Activated naive CD4-positive, alpha-beta T cell treated with anti-CD3 and anti-CD28 coated beads, Interleukin-2, amount 50 U/mL, for 24 hours (primary cell): Measurements from ENCODE around the gene ACBD5.
"Not testable (repeated sequence)": the region's sequence is repeated elsewhere in the genome, so short reads cannot be mapped to it uniquely, and the experiment has no call there.

ENCODE experiments used
- H3K27ac Mint-ChIP-seq: one replicate; pipeline ENCODE4 v1.8.0; 2021; ENCODE audit warnings: mild to moderate bottlenecking, mixed read lengths
- H3K27me3 Mint-ChIP-seq: one replicate; pipeline ENCODE4 v1.8.0; 2021; ENCODE audit warnings: mixed read lengths
- H3K36me3 Mint-ChIP-seq: one replicate; pipeline ENCODE4 v1.8.0; 2021; ENCODE audit warnings: mixed read lengths
- H3K4me1 Mint-ChIP-seq: one replicate; pipeline ENCODE4 v1.8.0; 2021; ENCODE audit warnings: mixed read lengths
- H3K4me3 Mint-ChIP-seq: one replicate; pipeline ENCODE4 v1.8.0; 2021; ENCODE audit warnings: mild to moderate bottlenecking, mixed read lengths
- H3K9me3 Mint-ChIP-seq: one replicate; pipeline ENCODE4 v1.8.0; 2021; ENCODE audit warnings: mixed read lengths

Gene ACBD5

GRCh38 chr10:27240212-27241009 lies at the start of gene ACBD5:
Gene ACBD5 (minus strand): TSS chr10:27240797. CDS start chr10:27240688, 109 bp downstream.
- Mint-ChIP-seq H3K4me1 (peaks cover 30% of the 10 kb centered on the region), H3K36me3 (peaks cover 2% of the 10 kb centered on the region), H3K27me3 (no peaks in the 10 kb centered on the region), H3K9me3 (no peaks in the 10 kb centered on the region), H3K4me3 (peak within 1 kb of the TSS; percentile 98), H3K27ac (peak within 1 kb of the TSS; percentile 95)

- H3K4me3 Mint-ChIP-seq = no peak overlapping the region
- H3K36me3 Mint-ChIP-seq = no peaks in the 10 kb centered on the region
- H3K27ac Mint-ChIP-seq = no peak overlapping the region
- peaks cover 6% of the 10 kb centered on the region for H3K4me1 Mint-ChIP-seq
- no peaks in the 10 kb centered on the region for H3K9me3 Mint-ChIP-seq
- H3K27me3 Mint-ChIP-seq = no peaks in the 10 kb centered on the region
Measured at GRCh38 chr10:27285093-27285492, 44.5 kb upstream of the ACBD5 start.

GRCh38 chr10:27276581-27276980 lies 36.0 kb upstream of the ACBD5 start:
- Mint-ChIP-seq H3K36me3 (peaks cover 2% of the 10 kb centered on the region), H3K4me1 (no peaks in the 10 kb centered on the region), H3K27me3 (peaks cover 30% of the 10 kb centered on the region), H3K9me3 (no peaks in the 10 kb centered on the region), H3K4me3 (no peak overlapping the region), H3K27ac (no peak overlapping the region)

- not testable (repeated sequence) for H3K4me3 Mint-ChIP-seq, H3K36me3 Mint-ChIP-seq, H3K27ac Mint-ChIP-seq, H3K4me1 Mint-ChIP-seq, H3K9me3 Mint-ChIP-seq
- peaks cover 22% of the 10 kb centered on the region for H3K27me3 Mint-ChIP-seq
Measured at GRCh38 chr10:27266025-27266424, 25.4 kb upstream of the ACBD5 start.

GRCh38 chr10:27262788-27263187 lies 22.2 kb upstream of the ACBD5 start:
- H3K9me3 Mint-ChIP-seq, H3K27ac Mint-ChIP-seq, H3K4me3 Mint-ChIP-seq, H3K36me3 Mint-ChIP-seq: not testable (repeated sequence)
- Mint-ChIP-seq H3K4me1 (peaks cover 17% of the 10 kb centered on the region), H3K27me3 (peaks cover 34% of the 10 kb centered on the region)

- peak overlapping the region; percentile 96 for H3K4me3 Mint-ChIP-seq
- H3K4me1 Mint-ChIP-seq = peaks cover 22% of the 10 kb centered on the region
- peaks cover 2% of the 10 kb centered on the region for H3K36me3 Mint-ChIP-seq
- peak overlapping the region; percentile 87 for H3K27ac Mint-ChIP-seq
- H3K9me3 Mint-ChIP-seq = no peaks in the 10 kb centered on the region
- H3K27me3 Mint-ChIP-seq = peaks cover 43% of the 10 kb centered on the region
Measured at GRCh38 chr10:27258838-27259812, 18.5 kb upstream of the ACBD5 start.

GRCh38 chr10:27258492-27258837 lies 17.9 kb upstream of the ACBD5 start:
- no peaks in the 10 kb centered on the region for H3K9me3 Mint-ChIP-seq
- H3K27me3 Mint-ChIP-seq = peaks cover 41% of the 10 kb centered on the region
- H3K27ac Mint-ChIP-seq = no peak overlapping the region
- H3K4me3 Mint-ChIP-seq = peak overlapping the region; percentile 88
- H3K4me1 Mint-ChIP-seq = peaks cover 26% of the 10 kb centered on the region
- H3K36me3 Mint-ChIP-seq = peaks cover 3% of the 10 kb centered on the region

- Mint-ChIP-seq H3K4me3 (no peak overlapping the region), H3K27ac (no peak overlapping the region), H3K27me3 (peaks cover 31% of the 10 kb centered on the region), H3K36me3 (peaks cover 3% of the 10 kb centered on the region), H3K9me3 (no peaks in the 10 kb centered on the region), H3K4me1 (peaks cover 30% of the 10 kb centered on the region)
Measured at GRCh38 chr10:27256299-27257189, 15.9 kb upstream of the ACBD5 start.

- peak overlapping the region; percentile 55 for H3K4me3 Mint-ChIP-seq
Measured at GRCh38 chr10:27253576-27253975, 13.0 kb upstream of the ACBD5 start.

GRCh38 chr10:27252267-27253000 lies 11.8 kb upstream of the ACBD5 start:
- peaks cover 3% of the 10 kb centered on the region for H3K36me3 Mint-ChIP-seq
- peak overlapping the region; percentile 59 for H3K27ac Mint-ChIP-seq
- no peaks in the 10 kb centered on the region for H3K9me3 Mint-ChIP-seq
- peak overlapping the region; percentile 73 for H3K4me3 Mint-ChIP-seq
- H3K27me3 Mint-ChIP-seq = peaks cover 7% of the 10 kb centered on the region
- H3K4me1 Mint-ChIP-seq = peaks cover 9% of the 10 kb centered on the region

More at GRCh38 chr10:27253576-27253975, 13.0 kb upstream of the ACBD5 start:
- Mint-ChIP-seq H3K4me1 (peaks cover 21% of the 10 kb centered on the region), H3K27me3 (peaks cover 18% of the 10 kb centered on the region), H3K36me3 (peaks cover 3% of the 10 kb centered on the region), H3K27ac (no peak overlapping the region), H3K9me3 (no peaks in the 10 kb centered on the region)

GRCh38 chr10:27251554-27251953 lies 11.0 kb upstream of the ACBD5 start:
- Mint-ChIP-seq H3K27ac (peak overlapping the region; percentile 8), H3K27me3 (peaks cover 3% of the 10 kb centered on the region), H3K4me3 (no peak overlapping the region), H3K4me1 (peaks cover 8% of the 10 kb centered on the region), H3K9me3 (no peaks in the 10 kb centered on the region), H3K36me3 (peaks cover 1% of the 10 kb centered on the region)

GRCh38 chr10:27248215-27248614 lies 7.6 kb upstream of the ACBD5 start:
- Mint-ChIP-seq H3K36me3 (no peaks in the 10 kb centered on the region), H3K4me3 (no peak overlapping the region), H3K4me1 (peaks cover 15% of the 10 kb centered on the region), H3K27me3 (no peaks in the 10 kb centered on the region), H3K9me3 (no peaks in the 10 kb centered on the region), H3K27ac (no peak overlapping the region)

- Mint-ChIP-seq H3K36me3 (no peaks in the 10 kb centered on the region), H3K27me3 (no peaks in the 10 kb centered on the region), H3K9me3 (no peaks in the 10 kb centered on the region), H3K4me3 (no peak overlapping the region), H3K4me1 (peaks cover 21% of the 10 kb centered on the region), H3K27ac (no peak overlapping the region)
Measured at GRCh38 chr10:27247441-27247840, 6.8 kb upstream of the ACBD5 start.

GRCh38 chr10:27247006-27247405 lies 6.4 kb upstream of the ACBD5 start:
- H3K4me3 Mint-ChIP-seq = no peak overlapping the region
- peaks cover 17% of the 10 kb centered on the region for H3K4me1 Mint-ChIP-seq
- no peak overlapping the region for H3K27ac Mint-ChIP-seq
- no peaks in the 10 kb centered on the region for H3K36me3 Mint-ChIP-seq
- no peaks in the 10 kb centered on the region for H3K9me3 Mint-ChIP-seq
- no peaks in the 10 kb centered on the region for H3K27me3 Mint-ChIP-seq
